Chondrocyte (in vitro differentiated cells): ENCODE data around the gene CCDC63. TPM values are rescaled to one million over a fixed set of nuclear protein-coding genes. Genes with fewer than 3 reads are reported as not detected.

ENCODE experiments used
- DNase-seq: peaks from one replicate; pipeline ENCODE4 v3.0.0; 2021; ENCODE audit warnings: mixed read lengths, low spot score
- H3K27ac Mint-ChIP-seq: one replicate; pipeline ENCODE4 v1.8.0; 2021; ENCODE audit warnings: mild to moderate bottlenecking, moderate library complexity, mixed read lengths; ENCODE audit not compliant: unreplicated experiment
- H3K27me3 Mint-ChIP-seq: 2 replicates; pipeline ENCODE4 v1.8.0; 2021; ENCODE audit warnings: low read depth, mixed read lengths
- H3K36me3 Mint-ChIP-seq: 2 replicates; pipeline ENCODE4 v1.8.0; 2021; ENCODE audit warnings: low read depth, mixed read lengths
- H3K4me1 Mint-ChIP-seq: 2 replicates; pipeline ENCODE4 v1.8.0; 2021; ENCODE audit warnings: low read depth, mild to moderate bottlenecking, mixed read lengths
- H3K4me3 Mint-ChIP-seq: one replicate; pipeline ENCODE4 v1.8.0; 2021; ENCODE audit warnings: mild to moderate bottlenecking, moderate library complexity, mixed read lengths; ENCODE audit not compliant: unreplicated experiment
- H3K9me3 Mint-ChIP-seq: 2 replicates; pipeline ENCODE4 v1.8.0; 2021; ENCODE audit warnings: low read depth, mixed read lengths
- CTCF ChIP-seq: fragments of 200-600 bp; sonication (generic); IDR thresholded peaks from 2 replicates; pipeline ENCODE4 v1.5.0; 2021; ENCODE audit warnings: antibody characterized with exemption, mild to moderate bottlenecking, moderate library complexity
- total RNA-seq: library from RNA; stranded (reverse); gene quantifications from 3 replicates; pipeline ENCODE4 v1.2.1, GENCODE V29; 2021

CCDC63 gene
- total RNA-seq, 1 donor from 2014 or later: not detected

DNA sequence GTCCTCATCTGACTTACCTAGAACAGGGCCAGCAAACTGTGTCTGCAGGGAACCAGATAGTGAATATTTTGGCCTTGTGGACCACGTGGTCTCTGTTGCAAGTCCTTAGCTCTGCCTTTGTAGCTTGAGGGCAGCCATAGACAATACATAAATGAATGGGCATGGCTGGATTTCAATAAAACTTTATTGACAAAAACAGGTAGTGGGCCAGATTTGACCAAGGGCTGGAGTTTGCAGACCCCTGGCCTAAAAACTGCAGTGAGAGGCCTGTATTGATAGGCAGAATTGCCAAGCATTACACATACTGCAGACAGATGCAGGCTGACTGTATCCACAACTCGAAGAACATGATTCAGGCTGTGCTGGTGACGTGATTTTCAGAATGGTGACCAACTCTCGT is 25.3 kb downstream of the CCDC63 start:
- H3K36me3 Mint-ChIP-seq: no peaks in the 10 kb centered on the region
- no peak overlapping the region for H3K27ac Mint-ChIP-seq
- H3K4me1 Mint-ChIP-seq: peaks cover 3% of the 10 kb centered on the region
- peaks cover 3% of the 10 kb centered on the region for H3K9me3 Mint-ChIP-seq
- no peak overlapping the region for H3K4me3 Mint-ChIP-seq
- no peak for DNase-seq
- H3K27me3 Mint-ChIP-seq: peaks cover 19% of the 10 kb centered on the region
- no peak for TF ChIP-seq CTCF

DNA sequence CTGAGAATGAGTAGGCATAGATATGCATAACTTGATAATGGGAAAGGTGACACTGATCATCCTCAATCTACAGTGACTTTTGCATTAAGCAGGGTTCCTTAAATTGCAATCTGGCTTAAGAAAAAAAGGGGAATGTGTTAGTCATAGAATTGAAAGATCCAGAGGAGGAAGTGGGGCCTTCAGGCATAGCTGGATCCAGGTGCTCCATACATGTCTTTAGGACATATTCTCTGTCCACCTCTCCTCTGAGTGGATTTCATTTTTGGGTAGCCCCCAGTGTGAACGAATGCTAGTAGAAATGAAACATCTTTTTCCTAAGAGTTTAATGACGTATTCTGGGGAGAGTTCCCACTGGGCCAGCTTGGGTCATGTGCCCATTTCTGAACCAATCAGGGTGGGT is 27.6 kb downstream of the CCDC63 start:
- H3K4me1 Mint-ChIP-seq: peaks cover 15% of the 10 kb centered on the region
- DNase-seq: no peak
- H3K27ac Mint-ChIP-seq: no peak overlapping the region
- peaks cover 3% of the 10 kb centered on the region for H3K9me3 Mint-ChIP-seq
- peaks cover 16% of the 10 kb centered on the region for H3K27me3 Mint-ChIP-seq
- no peak for TF ChIP-seq CTCF
- no peak overlapping the region for H3K4me3 Mint-ChIP-seq
- H3K36me3 Mint-ChIP-seq: no peaks in the 10 kb centered on the region

GRCh38 chr12:110874781-110875180 is 28.0 kb downstream of the CCDC63 start:
- peaks cover 16% of the 10 kb centered on the region for H3K27me3 Mint-ChIP-seq
- H3K27ac Mint-ChIP-seq: no peak overlapping the region
- peaks cover 17% of the 10 kb centered on the region for H3K4me1 Mint-ChIP-seq
- H3K4me3 Mint-ChIP-seq: no peak overlapping the region
- H3K9me3 Mint-ChIP-seq: peaks cover 3% of the 10 kb centered on the region
- no peak for TF ChIP-seq CTCF
- no peaks in the 10 kb centered on the region for H3K36me3 Mint-ChIP-seq
- no peak for DNase-seq

DNA sequence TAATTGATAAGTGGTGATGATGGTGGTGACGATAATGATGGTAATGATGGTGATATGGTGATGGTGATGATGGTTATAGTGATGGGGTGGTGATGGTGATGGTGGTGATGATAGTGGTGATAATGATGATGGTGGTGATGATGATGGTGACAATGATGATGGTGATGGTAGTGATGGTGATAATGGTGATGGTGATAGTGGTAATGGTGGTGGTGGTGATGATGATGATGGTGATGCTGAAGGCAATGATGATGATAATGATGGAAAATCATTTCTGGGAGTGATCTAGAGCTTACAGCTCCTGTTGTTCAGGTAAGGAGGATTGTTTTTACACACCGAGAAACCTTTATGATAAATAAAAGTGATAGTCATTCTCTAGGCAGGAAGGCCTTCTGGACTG is 33.9 kb downstream of the CCDC63 start:
- H3K4me1 Mint-ChIP-seq: peaks cover 14% of the 10 kb centered on the region
- no peak for DNase-seq
- H3K9me3 Mint-ChIP-seq: peaks cover under 1% of the 10 kb centered on the region
- H3K4me3 Mint-ChIP-seq: no peak overlapping the region
- H3K27ac Mint-ChIP-seq: no peak overlapping the region
- peaks cover 4% of the 10 kb centered on the region for H3K27me3 Mint-ChIP-seq
- H3K36me3 Mint-ChIP-seq: no peaks in the 10 kb centered on the region
- TF ChIP-seq CTCF: no peak

DNA sequence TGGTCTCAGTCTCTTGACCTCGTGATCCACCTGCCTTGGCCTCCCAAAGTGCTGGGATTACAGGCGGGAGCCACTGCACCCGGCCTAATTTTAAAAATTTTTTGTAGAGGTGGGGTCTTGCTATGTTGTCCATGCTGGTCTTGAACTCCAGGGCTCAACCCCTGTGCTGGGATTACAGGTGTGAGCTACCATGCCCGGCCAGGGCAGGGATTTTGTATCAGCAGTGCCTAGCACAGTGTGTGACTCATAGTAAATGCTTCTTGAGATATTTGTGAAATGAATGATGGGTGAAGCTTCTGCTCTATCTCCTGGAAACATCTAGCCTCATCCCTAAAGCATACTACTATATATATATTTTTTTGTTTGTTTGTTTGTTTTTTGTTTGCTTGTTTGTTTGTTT is 36.5 kb downstream of the CCDC63 start:
- Mint-ChIP-seq H3K9me3 (no peaks in the 10 kb centered on the region), H3K27me3 (peaks cover 4% of the 10 kb centered on the region), H3K27ac (no peak overlapping the region), H3K4me3 (no peak overlapping the region), H3K36me3 (no peaks in the 10 kb centered on the region), H3K4me1 (peaks cover 18% of the 10 kb centered on the region)
- DNase-seq: no peak
- no peak for TF ChIP-seq CTCF
